Stomach (tissue), 9 donors: ENCODE measurements around the gene PATZ1. TPM values are rescaled to one million over a fixed set of nuclear protein-coding genes. Genes with fewer than 3 reads are reported as not detected.
A peak's percentile ranks its signal among the peaks of the same experiment; 100 is the strongest.

Source experiments
- DNase-seq, 2 donors: peaks; one replicate each; pipeline versions ENCODE4 v3.0.0 to v3.0.0-alpha.2; 2013 to 2019
- H3K27ac ChIP-seq, 5 donors: fragments of 200-600 bp in 4 of 5; sonication (generic) in 4 of 5; one replicate each; pipeline ENCODE4 v1.5.1; 2013 to 2019; ENCODE audit warnings: mild to moderate bottlenecking in 1 of 5, moderate library complexity in 1 of 5
- H3K27me3 ChIP-seq, 3 donors: fragments of 200-600 bp; sonication (generic); one replicate each; pipeline ENCODE4 v1.5.1; 2017 to 2019; ENCODE audit warnings: mixed run types in 1 of 3
- H3K36me3 ChIP-seq, 4 donors: fragments of 200-600 bp; sonication (generic); 1 replicate in 3 of 4; 2 replicates in 1 of 4; pipeline ENCODE4 v1.5.1; 2016 to 2019
- H3K4me1 ChIP-seq, 4 donors: fragments of 200-600 bp; sonication (generic); one replicate each; pipeline ENCODE4 v1.5.1; 2016 to 2019
- H3K4me3 ChIP-seq, 4 donors: fragments of 200-600 bp; sonication (generic) in 3 of 4; one replicate each; pipeline ENCODE4 v1.5.1; 2016 to 2019; ENCODE audit warnings: mild to moderate bottlenecking in 1 of 4
- H3K9me3 ChIP-seq, 4 donors: fragments of 200-600 bp; sonication (generic); one replicate each; pipeline ENCODE4 v1.5.1; 2016 to 2019
- CTCF ChIP-seq, 7 experiments: fragments of 450-650 bp in 4 of 7; fragments of 200-600 bp in 3 of 7; sonication (generic) in 3 of 7; IDR thresholded peaks; one replicate each; pipeline ENCODE4 v1.5.1; 2016 to 2019; ENCODE audit warnings: antibody characterized with exemption in 7 of 7, control low read depth in 2 of 7, mild to moderate bottlenecking in 1 of 7
- EP300 ChIP-seq: sonication (generic); formaldehyde crosslinking; IDR thresholded peaks from one replicate; pipeline ENCODE4 v1.6.1; 2017; ENCODE audit warnings: antibody characterized with exemption
- POLR2A ChIP-seq, 4 donors: fragments of 450-650 bp; IDR thresholded peaks; one replicate each; pipeline ENCODE4 v1.6.1; 2016; ENCODE audit warnings: antibody characterized with exemption in 4 of 4, control low read depth in 2 of 4, mild to moderate bottlenecking in 1 of 4, moderate library complexity in 1 of 4
- POLR2AphosphoS5 ChIP-seq, 3 donors: sonication (generic); formaldehyde crosslinking; IDR thresholded peaks; one replicate each; pipeline ENCODE4 v1.6.1; 2016; ENCODE audit warnings: antibody characterized with exemption in 3 of 3
- WGBS, 5 donors: extraction: QIAGEN DNeasy Blood & Tissue Kit in 3 of 5; methylation state at CpG; one replicate each; pipeline versions ENCODE4 v1.1.5 to v1.1.7; 2013 to 2018; 5-methylcytosine and 5-hydroxymethylcytosine counted together
- intact Hi-C: fragments of 100-400 bp; cut with DNase I; formaldehyde crosslinking; loops from one replicate; pipeline ENCODE4 v1.15.1; 2023; ENCODE audit warnings: low total_unique reads
- polyA plus RNA-seq, 3 donors: library from polyadenylated mRNA; stranded (reverse); fragments of 200-250 nt; gene quantifications; one replicate each; pipeline ENCODE4 v1.2.3, GENCODE V29; 2013
- total RNA-seq, 5 donors: library from RNA; depleted of rRNA; stranded (reverse); fragments of >200 nt; gene quantifications; one replicate each; pipeline versions ENCODE4 v1.1.0 to v1.2.3, GENCODE V29; 2014 to 2016
- donor health status: healthy with polysubstance abuse.
- donor health status: Bipolar disorder and iron deficiency.
- donor health status: healthy.

The PATZ1 gene
- total and polyA plus RNA-seq, 8 donors, result 4.9 to 21.1 (median 14.0) TPM

GRCh38 chr22:31313366-31314147 lies 32.6 kb downstream of the PATZ1 start:
- Histone ChIP-seq H3K27ac (peak overlapping the region; percentile 70 to 82 (median 78)), H3K9me3 (peaks cover 0 to 8% (median 0%) of the 10 kb centered on the region in 4 donors), H3K36me3 (no peaks in the 10 kb centered on the region), H3K4me1 (peaks cover 0 to 13% (median 8%) of the 10 kb centered on the region in 4 donors), H3K27me3 (no peaks in the 10 kb centered on the region), H3K4me3 (no peak overlapping the region)
- 12 to 21% (median 14%) methylated on average over 6 of the region's 6 CpGs for WGBS, 5 donors
- intact Hi-C loops, result no loop called here
- DNase-seq, result peak; percentile 94 to 95
- TF ChIP-seq POLR2AphosphoS5 (IDR thresholded peaks at IDR 0.05) (peak; percentile 54 to 95 (median 84)), EP300 (no peak), POLR2A (IDR thresholded peaks at IDR 0.05) (no peak), CTCF (IDR thresholded peaks at IDR 0.05) (peak in 5 of 7 experiments; percentile 82 to 93 (median 86))

GRCh38 chr22:31308181-31308580 lies 38.0 kb downstream of the PATZ1 start:
- DNase-seq, result no peak
- no peaks in the 10 kb centered on the region for H3K36me3 ChIP-seq
- H3K4me1 ChIP-seq, result peaks cover 0 to 4% (median 2%) of the 10 kb centered on the region in 4 donors
- no peaks in the 10 kb centered on the region for H3K27me3 ChIP-seq
- intact Hi-C loops, result no loop called here
- TF ChIP-seq POLR2AphosphoS5 (IDR thresholded peaks at IDR 0.05) (no peak), POLR2A (IDR thresholded peaks at IDR 0.05) (no peak), CTCF (IDR thresholded peaks at IDR 0.05) (no peak), EP300 (no peak)
- H3K27ac ChIP-seq, result no peak overlapping the region
- H3K4me3 ChIP-seq, result no peak overlapping the region
- no peaks in the 10 kb centered on the region for H3K9me3 ChIP-seq

GRCh38 chr22:31305194-31305593 lies 41.0 kb downstream of the PATZ1 start:
- H3K27me3 ChIP-seq, result no peaks in the 10 kb centered on the region
- peaks cover 0 to 10% (median 3%) of the 10 kb centered on the region in 4 donors for H3K4me1 ChIP-seq
- no peaks in the 10 kb centered on the region for H3K36me3 ChIP-seq
- WGBS, 5 donors, result 87 to 94% (median 90%) methylated on average over 3 of the region's 3 CpGs
- H3K4me3 ChIP-seq, result no peak overlapping the region
- intact Hi-C loops, result no loop called here
- TF ChIP-seq CTCF (IDR thresholded peaks at IDR 0.05), result no peak
- no peak for TF ChIP-seq POLR2A (IDR thresholded peaks at IDR 0.05)
- TF ChIP-seq EP300, result no peak
- TF ChIP-seq POLR2AphosphoS5 (IDR thresholded peaks at IDR 0.05), result no peak
- H3K27ac ChIP-seq, result no peak overlapping the region
- no peaks in the 10 kb centered on the region for H3K9me3 ChIP-seq
- DNase-seq, result no peak

GRCh38 chr22:31302537-31302936 lies 43.6 kb downstream of the PATZ1 start:
- Histone ChIP-seq H3K27me3 (no peaks in the 10 kb centered on the region), H3K27ac (no peak overlapping the region), H3K36me3 (no peaks in the 10 kb centered on the region), H3K4me1 (peaks cover 0 to 10% (median 3%) of the 10 kb centered on the region in 4 donors), H3K4me3 (no peak overlapping the region), H3K9me3 (no peaks in the 10 kb centered on the region)
- no peak for DNase-seq
- intact Hi-C loops, result no loop called here
- WGBS, 5 donors, result 78 to 91% (median 90%) methylated on average over 3 of the region's 3 CpGs
- TF ChIP-seq POLR2A (IDR thresholded peaks at IDR 0.05), result no peak
- TF ChIP-seq POLR2AphosphoS5 (IDR thresholded peaks at IDR 0.05), result no peak
- TF ChIP-seq EP300, result no peak
- no peak for TF ChIP-seq CTCF (IDR thresholded peaks at IDR 0.05)
